SK-N-SH treated with all-trans-retinoic acid at 6 μM for 48 hours (cell line): ENCODE measurements around the gene MIX23.

ENCODE experiments used
- ARNTL ChIP-seq: fragments of 450-650 bp; formaldehyde crosslinking; IDR thresholded peaks from 2 replicates; pipeline ENCODE4 v1.5.0; 2020; ENCODE audit warnings: low read depth, mild to moderate bottlenecking, moderate library complexity, borderline replicate concordance
- GLIS3 ChIP-seq: fragments of 250-450 bp; sonication (Bioruptor Pico); IDR thresholded peaks from 2 replicates; pipeline ENCODE4 v1.5.0; 2020; ENCODE audit warnings: mild to moderate bottlenecking, moderate library complexity
- ISL1 ChIP-seq: fragments of 250-450 bp; sonication (Bioruptor Pico); IDR thresholded peaks from 2 replicates; pipeline ENCODE4 v2.1.2; 2022; ENCODE audit warnings: mild to moderate bottlenecking, moderate library complexity
- PATZ1 ChIP-seq: fragments of 250-450 bp; sonication (Bioruptor Pico); IDR thresholded peaks from 2 replicates; pipeline ENCODE4 v1.8.0; 2020; ENCODE audit warnings: mild to moderate bottlenecking, moderate library complexity, borderline replicate concordance
- SNAI2 ChIP-seq: fragments of 250-450 bp; sonication (Bioruptor Pico); IDR thresholded peaks from 2 replicates; pipeline ENCODE4 v1.5.0; 2020; ENCODE audit warnings: mild to moderate bottlenecking, moderate library complexity
- TOX ChIP-seq: fragments of 250-450 bp; sonication (Bioruptor Pico); IDR thresholded peaks from 2 replicates; pipeline ENCODE4 v1.8.0; 2021; ENCODE audit warnings: mild to moderate bottlenecking, moderate library complexity, borderline replicate concordance
- ZC3H10 ChIP-seq: fragments of 250-450 bp; sonication (Bioruptor Pico); IDR thresholded peaks from 2 replicates; pipeline ENCODE4 v1.5.1; 2021; ENCODE audit warnings: mild to moderate bottlenecking, moderate library complexity
- ZNF565 ChIP-seq: fragments of 450-650 bp; formaldehyde crosslinking; conservative IDR thresholded peaks from 2 replicates; pipeline ENCODE4 v1.5.0; 2020; ENCODE audit warnings: low read depth, mild to moderate bottlenecking, moderate library complexity

GRCh38 chr3:122362026-122362425 is 21.0 kb downstream of the MIX23 start:
- TF ChIP-seq ZNF565 (CRISPR knock-in tag) (no peak), PATZ1 (CRISPR knock-in tag) (no peak), ZC3H10 (no peak), ARNTL (CRISPR knock-in tag) (no peak), GLIS3 (no peak), ISL1 (CRISPR knock-in tag) (no peak), SNAI2 (CRISPR knock-in tag) (no peak), TOX (CRISPR knock-in tag) (no peak)
